Sigmoid colon (tissue), 4 donors: ENCODE measurements around the gene TRAPPC3L.

Experiments used
- CTCF ChIP-seq, 4 experiments: fragments of 450-650 bp in 3 of 4; fragments of 200-600 bp in 1 of 4; IDR thresholded peaks; one replicate each; pipeline ENCODE4 v1.5.1; 2016 to 2019; ENCODE audit warnings: antibody characterized with exemption in 4 of 4, mild to moderate bottlenecking in 3 of 4, moderate library complexity in 2 of 4
- EP300 ChIP-seq, 4 donors: sonication (generic); formaldehyde crosslinking; IDR thresholded peaks; one replicate each; pipeline ENCODE4 v1.6.1; 2017; ENCODE audit warnings: antibody characterized with exemption in 4 of 4

- TF ChIP-seq CTCF (IDR thresholded peaks at IDR 0.05) (no peak), EP300 (IDR thresholded peaks at IDR 0.05) (no peak)
Measured at GRCh38 chr6:116518621-116519368, 26.7 kb downstream of the TRAPPC3L start.
